ENCODE data around the gene CLCA2. TPM values are rescaled to one million over a fixed set of nuclear protein-coding genes. Genes with fewer than 3 reads are reported as not detected.

The CLCA2 gene
- total and polyA plus RNA-seq, 2 experiments from 2014 or later: not detected

- H3K9me3 Mint-ChIP-seq: no peaks in the 10 kb centered on the region
- Histone ChIP-seq H3K4me2 (no peak overlapping the region), H3K9me2 (ENCODE audit: insufficient read depth) (no peaks in the 10 kb centered on the region), H4K20me1 (replicated peaks; ENCODE audit: insufficient read depth) (no peaks in the 10 kb centered on the region), H2AFZ (no peak overlapping the region), H3K36me3 (ENCODE audit: insufficient read depth) (no peaks in the 10 kb centered on the region), H3K79me2 (replicated peaks; ENCODE audit: insufficient read depth) (no peaks in the 10 kb centered on the region), H3K4me3 (no peak overlapping the region), H3K27me3 (ENCODE audit: insufficient read depth) (no peaks in the 10 kb centered on the region), H3K4me1 (ENCODE audit: insufficient read depth) (no peaks in the 10 kb centered on the region), H3F3A (replicated peaks; ENCODE audit: low read depth) (no peaks in the 10 kb centered on the region), H3K27ac (ENCODE audit: low read depth) (no peak overlapping the region)
- H3K4me1 Mint-ChIP-seq: no peaks in the 10 kb centered on the region
- TF ChIP-seq ZNF462 (CRISPR knock-in tag; IDR thresholded peaks at IDR 0.05) (no peak), NANOG (IDR thresholded peaks at IDR 0.05; ENCODE audit: borderline replicate concordance) (no peak), CREB1 (CRISPR knock-in tag; IDR thresholded peaks at IDR 0.05; ENCODE audit: low read depth) (no peak), JUNB (IDR thresholded peaks at IDR 0.05; ENCODE audit: unreplicated experiment) (no peak), REST (IDR thresholded peaks at IDR 0.05; ENCODE audit: unreplicated experiment) (no peak), EZH2phosphoT487 (IDR thresholded peaks at IDR 0.05; ENCODE audit: unreplicated experiment) (no peak), CTCF (conservative IDR thresholded peaks at IDR 0.05; ENCODE audit: low read depth in 2 of 2) (no peak), STAT1 (IDR thresholded peaks at IDR 0.05; ENCODE audit: unreplicated experiment) (no peak), ZNF114 (CRISPR knock-in tag; IDR thresholded peaks at IDR 0.05) (no peak), POLR2AphosphoS5 (IDR thresholded peaks at IDR 0.05; ENCODE audit: low read depth) (no peak), ZNF331 (CRISPR knock-in tag; IDR thresholded peaks at IDR 0.05; ENCODE audit: low read depth) (no peak), EZH2 (IDR thresholded peaks at IDR 0.05; ENCODE audit: low read depth, unreplicated experiment) (no peak)
- TF ChIP-seq, protein P1, sequence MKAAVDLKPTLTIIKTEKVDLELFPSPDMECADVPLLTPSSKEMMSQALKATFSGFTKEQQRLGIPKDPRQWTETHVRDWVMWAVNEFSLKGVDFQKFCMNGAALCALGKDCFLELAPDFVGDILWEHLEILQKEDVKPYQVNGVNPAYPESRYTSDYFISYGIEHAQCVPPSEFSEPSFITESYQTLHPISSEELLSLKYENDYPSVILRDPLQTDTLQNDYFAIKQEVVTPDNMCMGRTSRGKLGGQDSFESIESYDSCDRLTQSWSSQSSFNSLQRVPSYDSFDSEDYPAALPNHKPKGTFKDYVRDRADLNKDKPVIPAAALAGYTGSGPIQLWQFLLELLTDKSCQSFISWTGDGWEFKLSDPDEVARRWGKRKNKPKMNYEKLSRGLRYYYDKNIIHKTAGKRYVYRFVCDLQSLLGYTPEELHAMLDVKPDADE (IDR thresholded peaks at IDR 0.05): no peak
- DNase-seq (ENCODE audit: low spot score) (no peak), ATAC-seq (no peak)
- H3K36me3 Mint-ChIP-seq (ENCODE audit: low read depth): no peaks in the 10 kb centered on the region
- no peak overlapping the region for H3K27ac Mint-ChIP-seq
- H3K27me3 Mint-ChIP-seq (ENCODE audit: insufficient read depth, low read depth, poor library complexity): no peaks in the 10 kb centered on the region
- no peak overlapping the region for H3K4me3 Mint-ChIP-seq
Measured at GRCh38 chr1:86434059-86434458, 10.1 kb downstream of the CLCA2 start.

Data from GM23338 (cell line).